Amygdala (tissue), 56 donors: ENCODE measurements around the gene AGK.

ENCODE experiments used
- DNase-seq, 56 donors: peaks; one replicate each; lab custom pipeline; 2025; lab: John Stamatoyannopoulos, UW

Gene AGK

GRCh38 chr7:141584935-141585334, 33.7 kb downstream of the AGK start:
- no peak for DNase-seq

- no peak for DNase-seq
Observed at GRCh38 chr7:141585592-141586510, 34.6 kb downstream of the AGK start.

DNA sequence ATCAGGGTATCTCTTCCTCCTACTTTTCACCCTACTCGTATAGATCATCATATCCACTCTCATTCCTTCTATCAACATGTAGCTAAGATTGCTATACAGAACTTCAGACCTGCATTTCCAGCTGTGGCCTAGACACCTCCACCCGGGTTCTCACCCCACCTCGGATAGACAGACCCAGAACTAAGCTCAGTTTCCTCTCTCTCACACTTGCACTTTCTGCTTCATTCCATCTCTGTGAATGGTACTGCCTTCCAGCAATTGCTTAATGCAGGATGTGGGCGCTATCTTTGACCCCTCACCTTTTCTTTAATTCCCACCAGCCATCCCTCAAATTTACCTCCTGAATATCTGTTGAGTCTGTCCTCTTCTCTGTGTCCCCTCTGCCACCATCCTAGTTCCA, 35.7 kb downstream of the AGK start:
- DNase-seq: no peak

- DNase-seq: no peak
Observed at GRCh38 chr7:141587304-141587703, 36.1 kb downstream of the AGK start.

DNA sequence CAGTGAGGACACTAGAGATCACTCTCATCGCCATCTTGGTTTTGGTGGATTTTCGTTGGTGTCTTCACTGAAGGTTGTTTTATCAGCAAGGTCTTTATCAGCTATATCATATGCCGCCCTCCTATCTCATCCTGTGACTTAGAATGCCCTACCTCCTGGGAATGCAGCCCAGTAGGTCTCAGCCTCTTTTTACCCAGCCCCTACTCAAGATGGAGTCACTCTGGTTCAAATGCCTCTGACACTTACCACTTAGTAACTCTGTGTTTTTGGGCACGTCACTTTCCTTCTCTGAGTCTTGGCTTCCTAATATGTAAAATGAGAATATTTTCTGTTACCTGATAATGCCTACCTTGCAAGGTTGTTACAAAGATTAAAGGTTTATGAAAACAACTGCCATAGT, 37.7 kb downstream of the AGK start:
- no peak for DNase-seq

GRCh38 chr7:141590071-141590470, 38.9 kb downstream of the AGK start:
- DNase-seq: no peak

DNA sequence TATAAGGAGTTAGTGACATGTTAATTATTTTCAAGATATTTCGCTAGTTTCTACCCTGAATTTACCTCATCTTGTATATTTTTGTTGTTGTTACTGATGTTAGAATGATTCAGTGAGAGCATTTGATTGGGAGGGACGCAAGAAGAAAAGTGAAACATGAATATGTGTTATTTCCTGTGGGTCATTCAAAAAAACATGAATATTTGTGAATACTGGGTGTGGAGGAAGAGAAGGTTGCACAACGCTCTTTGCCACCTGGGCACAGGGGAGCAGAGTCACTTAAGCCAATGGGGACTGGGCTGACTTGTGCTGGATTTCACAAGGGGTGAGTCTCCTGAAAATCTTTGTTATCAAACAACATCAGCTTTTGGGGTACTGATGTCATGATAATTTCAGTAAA, 39.5 kb downstream of the AGK start:
- no peak for DNase-seq

GRCh38 chr7:141593134-141593533, 41.9 kb downstream of the AGK start:
- peak in 22 of 56 donors; percentile 1 to 63 (median 9) for DNase-seq

DNA sequence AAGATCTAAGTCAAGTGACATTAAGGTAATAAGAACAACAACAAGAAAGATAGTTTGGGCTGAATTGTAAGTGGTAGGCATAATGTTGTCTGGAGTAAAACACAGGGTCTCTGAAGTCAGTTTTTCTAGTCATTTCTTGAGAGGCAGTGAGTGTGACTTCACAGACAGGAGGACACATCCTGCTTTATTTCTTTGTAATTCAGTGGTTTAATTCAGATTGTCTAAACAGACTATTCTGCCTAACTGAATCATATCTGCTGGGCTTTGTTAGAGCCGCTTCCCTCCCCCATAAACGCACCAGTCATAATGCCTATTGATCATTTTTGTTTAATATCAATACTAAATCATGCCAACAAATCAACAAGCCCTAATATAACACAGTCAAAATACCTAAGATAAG, 46.8 kb downstream of the AGK start:
- no peak for DNase-seq

DNA sequence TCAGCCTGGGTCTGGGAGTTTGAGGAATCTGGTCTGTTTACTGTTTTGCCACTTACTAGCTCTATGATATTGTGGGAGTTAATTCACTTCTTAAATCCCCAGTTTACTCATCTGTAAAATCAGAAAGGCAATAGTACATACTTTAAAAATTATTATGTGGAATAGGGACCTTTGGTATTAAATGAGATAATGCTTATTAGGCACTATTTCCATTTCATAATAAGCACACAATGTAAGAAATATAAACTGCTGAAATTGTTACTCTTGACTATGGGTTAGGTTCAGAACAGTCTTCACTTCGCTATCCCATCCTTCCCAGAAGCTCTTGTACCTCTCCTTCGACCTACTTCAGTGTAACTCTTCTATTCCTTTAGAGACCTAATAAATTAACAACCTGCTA, 47.2 kb downstream of the AGK start:
- no peak for DNase-seq

GRCh38 chr7:141600168-141601006, 49.2 kb downstream of the AGK start:
- DNase-seq: no peak

- DNase-seq: no peak
Observed at GRCh38 chr7:141609576-141609975, 58.4 kb downstream of the AGK start.

DNA sequence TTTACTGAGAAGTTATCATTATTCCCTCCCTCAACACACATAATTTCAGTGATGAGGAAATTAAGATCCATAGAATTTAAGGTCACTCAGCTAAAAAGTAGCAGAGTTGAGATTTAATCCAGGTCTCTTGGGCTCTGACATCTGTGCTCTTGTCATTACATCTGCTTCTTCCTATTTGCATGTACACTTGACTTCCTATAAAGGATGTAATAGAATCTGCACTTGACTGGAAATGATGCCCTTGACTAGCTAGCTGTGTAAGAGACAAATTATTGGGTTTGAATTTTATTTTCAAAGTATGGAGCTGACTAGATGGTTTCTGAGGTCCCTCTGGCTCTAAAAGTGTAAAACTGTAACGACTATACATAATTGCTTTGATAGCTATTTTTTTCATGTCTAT, 59.5 kb downstream of the AGK start:
- no peak for DNase-seq

DNA sequence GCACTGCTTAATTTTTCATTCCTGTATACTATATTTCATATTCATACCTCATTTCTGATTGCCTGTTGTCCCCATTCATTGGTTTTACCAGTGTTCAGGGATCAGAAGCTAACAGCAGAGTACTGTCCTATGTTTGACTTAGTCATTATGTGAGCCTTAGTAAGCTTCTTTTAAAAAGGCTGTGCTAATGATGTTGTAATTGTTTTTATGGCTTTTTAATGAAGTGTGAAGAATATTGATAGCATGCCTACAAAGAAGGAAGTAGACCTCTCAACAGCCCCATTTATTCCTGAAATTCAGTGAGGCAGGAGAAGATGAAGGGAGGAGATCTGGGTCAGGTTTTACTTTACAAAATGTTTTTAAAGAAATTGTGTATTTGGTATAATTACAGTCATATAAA, 61.7 kb downstream of the AGK start:
- no peak for DNase-seq

- no peak for DNase-seq
Observed at GRCh38 chr7:141617280-141617679, 66.1 kb downstream of the AGK start.

DNA sequence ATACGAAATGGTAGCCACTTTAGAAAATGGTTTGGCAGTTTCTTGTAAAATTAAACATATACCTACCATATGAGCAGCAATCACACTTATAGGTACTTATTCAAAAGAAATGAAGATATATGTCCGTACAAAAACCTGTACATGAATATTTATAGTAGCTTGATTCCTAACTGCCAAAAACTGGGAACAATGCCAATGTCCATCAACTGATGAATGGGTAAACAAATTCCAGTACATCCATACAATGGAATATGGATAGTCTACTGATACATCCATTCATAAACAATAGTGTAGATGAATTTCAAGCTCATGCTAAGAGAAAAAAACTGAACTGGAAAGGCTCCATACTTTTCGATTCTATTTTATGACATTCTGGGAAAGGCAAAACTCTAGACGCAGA, 68.5 kb downstream of the AGK start:
- DNase-seq: no peak

- no peak for DNase-seq
Observed at GRCh38 chr7:141624763-141625162, 73.6 kb downstream of the AGK start.

DNA sequence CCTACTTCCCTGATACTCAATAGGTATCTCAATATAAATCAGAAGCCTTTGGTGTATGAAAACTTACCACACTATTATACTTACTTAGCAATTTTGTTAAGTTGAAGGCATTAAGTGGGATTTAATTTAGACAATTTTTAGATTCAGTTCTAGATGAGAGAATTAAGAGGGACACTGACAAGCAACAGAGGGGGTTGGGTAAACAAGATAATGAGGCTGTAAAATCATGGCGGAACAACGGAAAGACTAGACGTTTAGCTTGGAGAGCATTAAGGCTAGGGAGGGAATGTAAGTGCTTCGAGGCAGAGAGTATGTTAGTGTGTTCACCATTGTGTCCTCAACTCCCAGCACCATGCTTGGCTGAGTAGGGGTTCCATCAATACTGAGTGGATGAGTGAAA, 79.4 kb downstream of the AGK start:
- no peak for DNase-seq

DNA sequence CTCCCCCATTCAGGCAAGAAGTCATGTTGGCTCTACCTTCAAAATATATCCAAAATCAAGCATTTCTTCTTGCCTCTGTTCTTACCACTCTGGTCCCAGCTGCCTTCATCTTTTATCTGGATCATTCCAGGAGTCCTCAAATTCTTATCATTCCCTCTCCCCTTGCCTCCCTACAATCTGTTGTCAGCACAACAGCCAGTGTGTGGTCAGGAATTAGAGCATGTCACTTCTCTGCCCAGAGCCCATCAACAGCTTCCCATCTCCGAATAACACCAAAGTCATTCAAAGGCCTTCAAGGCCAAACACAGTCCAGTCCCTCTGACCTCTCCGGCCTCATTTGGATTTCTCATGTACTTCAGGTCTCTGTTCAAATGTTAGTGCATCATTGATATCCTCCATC, 80.3 kb downstream of the AGK start:
- DNase-seq: no peak

DNA sequence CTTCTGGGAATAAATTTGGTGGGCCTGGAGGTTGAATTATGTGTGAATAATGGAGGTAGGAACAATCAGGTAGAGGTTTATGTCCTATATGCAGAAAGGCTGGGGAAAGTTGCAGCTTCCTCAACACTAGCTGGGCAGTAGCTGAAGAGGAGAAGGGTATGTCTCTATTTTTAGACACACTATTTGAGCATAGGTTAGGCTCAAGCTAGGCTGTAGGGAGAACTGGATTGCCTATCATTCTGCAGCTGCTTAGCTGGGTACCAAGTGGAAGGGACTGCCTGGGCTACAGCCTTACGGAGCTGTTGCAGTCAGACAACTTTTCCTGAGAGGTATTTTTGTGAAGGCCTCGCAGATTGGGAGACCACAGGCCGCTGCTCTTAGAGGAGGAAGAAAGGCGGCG, 82.9 kb downstream of the AGK start:
- DNase-seq: no peak

DNA sequence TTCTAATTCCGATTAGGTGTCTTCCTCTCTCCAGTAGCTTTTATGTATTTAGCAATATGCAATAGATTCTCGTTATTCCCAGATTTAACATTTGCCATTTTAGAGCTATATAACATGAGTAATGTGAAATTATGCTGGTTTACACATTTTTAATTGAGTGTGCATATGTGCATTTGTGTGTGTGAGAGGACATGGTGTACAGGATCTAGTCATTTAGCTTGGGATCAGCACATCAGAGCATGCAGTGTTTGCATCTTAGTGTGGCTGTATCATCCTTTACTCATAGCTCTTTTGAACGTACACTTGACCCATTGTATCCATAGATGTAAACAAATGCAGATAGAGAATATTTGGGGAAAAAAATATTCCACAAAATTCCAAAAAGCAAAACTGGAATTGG, 84.8 kb downstream of the AGK start:
- DNase-seq: no peak
